Bronchial epithelial cell (primary cell): ENCODE measurements around the gene ETNK2. TPM values are rescaled to one million over a fixed set of nuclear protein-coding genes. Genes with fewer than 3 reads are reported as not detected.

Experiments
- DNase-seq: peaks from one replicate; pipeline ENCODE4 v3.0.0-alpha.2; 2010; ENCODE audit warnings: low read depth
- FAIRE-seq: peaks from 2 replicates; lab custom pipeline; 2011; peaks lifted over from hg19 to GRCh38; lab: Jason Lieb, UNC
- H3K27me3 ChIP-seq: 2 replicates; pipeline ENCODE4 v1.5.1; 2011; ENCODE audit warnings: low read length; ENCODE audit not compliant: control insufficient read depth, insufficient read depth
- H3K36me3 ChIP-seq: 2 replicates; pipeline ENCODE4 v1.5.1; 2011; ENCODE audit warnings: low read length; ENCODE audit not compliant: control insufficient read depth, insufficient read depth
- H3K4me3 ChIP-seq: 2 replicates; pipeline ENCODE4 v1.5.1; 2011; ENCODE audit warnings: mild to moderate bottlenecking, low read depth, low read length, control low read depth
- total RNA-seq: library from RNA; depleted of rRNA; stranded (reverse); fragments of >200 nt; gene quantifications from 2 replicates; pipeline ENCODE4 v1.2.1, GENCODE V29; 2014
- TF ChIP-seq, protein P1 (sequence below): IDR thresholded peaks from 2 replicates; pipeline ENCODE4 v1.5.1; 2011; ENCODE audit warnings: mild to moderate bottlenecking, moderate library complexity, low read length, control low read depth, inconsistent platforms; ENCODE audit not compliant: insufficient read depth, severe bottlenecking

ETNK2 gene
- total RNA-seq, 1 donor from 2014 or later, result 58.7 TPM

- Histone ChIP-seq H3K27me3 (no peaks in the 10 kb centered on the region), H3K36me3 (peaks cover 8% of the 10 kb centered on the region), H3K4me3 (no peak overlapping the region)
- DNase-seq (no peak), FAIRE-seq (peak; percentile 32)
- TF ChIP-seq, protein P1, sequence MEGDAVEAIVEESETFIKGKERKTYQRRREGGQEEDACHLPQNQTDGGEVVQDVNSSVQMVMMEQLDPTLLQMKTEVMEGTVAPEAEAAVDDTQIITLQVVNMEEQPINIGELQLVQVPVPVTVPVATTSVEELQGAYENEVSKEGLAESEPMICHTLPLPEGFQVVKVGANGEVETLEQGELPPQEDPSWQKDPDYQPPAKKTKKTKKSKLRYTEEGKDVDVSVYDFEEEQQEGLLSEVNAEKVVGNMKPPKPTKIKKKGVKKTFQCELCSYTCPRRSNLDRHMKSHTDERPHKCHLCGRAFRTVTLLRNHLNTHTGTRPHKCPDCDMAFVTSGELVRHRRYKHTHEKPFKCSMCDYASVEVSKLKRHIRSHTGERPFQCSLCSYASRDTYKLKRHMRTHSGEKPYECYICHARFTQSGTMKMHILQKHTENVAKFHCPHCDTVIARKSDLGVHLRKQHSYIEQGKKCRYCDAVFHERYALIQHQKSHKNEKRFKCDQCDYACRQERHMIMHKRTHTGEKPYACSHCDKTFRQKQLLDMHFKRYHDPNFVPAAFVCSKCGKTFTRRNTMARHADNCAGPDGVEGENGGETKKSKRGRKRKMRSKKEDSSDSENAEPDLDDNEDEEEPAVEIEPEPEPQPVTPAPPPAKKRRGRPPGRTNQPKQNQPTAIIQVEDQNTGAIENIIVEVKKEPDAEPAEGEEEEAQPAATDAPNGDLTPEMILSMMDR, result no peak
These were observed 26.0 kb downstream of the ETNK2 start for GRCh38 chr1:204125759-204126351.

DNA sequence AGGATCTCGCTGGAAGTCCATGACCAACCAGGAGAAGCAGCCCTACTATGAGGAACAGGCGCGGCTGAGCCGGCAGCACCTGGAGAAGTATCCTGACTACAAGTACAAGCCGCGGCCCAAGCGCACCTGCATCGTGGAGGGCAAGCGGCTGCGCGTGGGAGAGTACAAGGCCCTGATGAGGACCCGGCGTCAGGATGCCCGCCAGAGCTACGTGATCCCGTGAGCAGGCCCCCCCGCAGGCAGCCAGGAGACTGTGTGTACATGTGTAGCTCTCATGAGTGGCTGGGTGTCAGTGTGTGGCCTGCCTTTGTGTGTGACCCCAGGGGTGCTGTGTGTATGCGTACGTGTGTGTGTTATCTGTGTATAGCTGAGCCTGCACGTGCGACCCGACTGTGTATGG is 27.2 kb downstream of the ETNK2 start:
- no peak overlapping the region for H3K4me3 ChIP-seq
- no peaks in the 10 kb centered on the region for H3K27me3 ChIP-seq
- H3K36me3 ChIP-seq, result peaks cover 13% of the 10 kb centered on the region
- DNase-seq (no peak), FAIRE-seq (no peak)
- TF ChIP-seq, protein P1, result no peak

GRCh38 chr1:204123376-204123775 is 28.5 kb downstream of the ETNK2 start:
- DNase-seq (no peak), FAIRE-seq (no peak)
- TF ChIP-seq, protein P1, result peak; percentile 53
- Histone ChIP-seq H3K4me3 (no peak overlapping the region), H3K36me3 (peaks cover 15% of the 10 kb centered on the region), H3K27me3 (no peaks in the 10 kb centered on the region)

GRCh38 chr1:204121840-204122555 is 29.8 kb downstream of the ETNK2 start:
- H3K27me3 ChIP-seq, result no peaks in the 10 kb centered on the region
- peaks cover 19% of the 10 kb centered on the region for H3K36me3 ChIP-seq
- TF ChIP-seq, protein P1, result no peak
- no peak overlapping the region for H3K4me3 ChIP-seq
- FAIRE-seq (no peak), DNase-seq (no peak)

GRCh38 chr1:204116539-204116938 is 35.3 kb downstream of the ETNK2 start:
- DNase-seq (no peak), FAIRE-seq (no peak)
- peaks cover 18% of the 10 kb centered on the region for H3K36me3 ChIP-seq
- H3K4me3 ChIP-seq, result no peak overlapping the region
- no peaks in the 10 kb centered on the region for H3K27me3 ChIP-seq
- TF ChIP-seq, protein P1, result no peak
